HCT116 (cell line): Measurements from ENCODE around the gene DNMT3L. TPM values are rescaled to one million over a fixed set of nuclear protein-coding genes. Genes with fewer than 3 reads are reported as not detected.

Experiments used
- ATAC-seq: fragments of 200-7000 bp; cut with Tn5 transposase; 2 replicates; pipeline ENCODE4 v1.9.1; 2020; ENCODE audit warnings: mild to moderate bottlenecking, moderate library complexity
- BruUV-seq: library from RNA; stranded (reverse); fragments of 400-500 nt; replicated peaks from 2 replicates; lab custom pipeline; 2021; lab: Mats Ljungman, UMichigan
- CTCF ChIA-PET: fragments of 300-600 bp; sonication (Branson Sonifier 250); formaldehyde crosslinking; loops from one replicate; lab custom pipeline; 2021; ENCODE audit warnings: antibody characterized with exemption; lab: Charles Lee
- POLR2A ChIA-PET: fragments of 300-600, 350-600 bp; sonication (Branson Sonifier 250); formaldehyde crosslinking; loops from one replicate; lab custom pipeline; 2021; ENCODE audit warnings: antibody characterized with exemption; lab: Charles Lee
- RAD21 ChIA-PET, 2 experiments: fragments of 300-600 bp; sonication (Branson Sonifier 250); formaldehyde crosslinking; loops; one replicate each; lab custom pipeline; 2023; ENCODE audit warnings: low total read pairs in 2 of 2; ENCODE audit not compliant: uncharacterized antibody in 2 of 2, unreplicated experiment in 2 of 2, low non-redundant PET in 1 of 2; lab: Charles Lee
- DNase-seq: peaks from one replicate; pipeline ENCODE4 v3.0.0-alpha.2; 2010; ENCODE audit warnings: low read depth, low spot score
- H2AFZ ChIP-seq: fragments of 200-600 bp; shearing (Covaris generic), sonication (generic); 2 replicates; pipeline ENCODE4 v1.6.1; 2017; ENCODE audit warnings: low read depth, mixed run types, mixed read lengths, antibody characterized with exemption, low read length; ENCODE audit not compliant: poor library complexity, severe bottlenecking
- H3K27ac ChIP-seq: 2 replicates; pipeline ENCODE4 v1.5.1; 2012; ENCODE audit warnings: low read depth, low read length
- H3K27me3 ChIP-seq: fragments of 200-600 bp; sonication (generic); 2 replicates; pipeline ENCODE4 v1.6.1; 2016; ENCODE audit warnings: mixed run types, low read length, mixed read lengths; ENCODE audit not compliant: insufficient read depth
- H3K36me3 ChIP-seq, 2 experiments: fragments of 200-500 bp in 1 of 2; fragments of 200-600 bp in 1 of 2; sonication (Bioruptor generic) in 1 of 2; sonication (generic) in 1 of 2; 2 replicates each; pipeline versions ENCODE4 v1.5.1 to v1.6.1; 2014 to 2016; ENCODE audit warnings: low read length in 2 of 2, inconsistent platforms in 1 of 2, mixed read lengths in 1 of 2, mixed run types in 1 of 2; ENCODE audit not compliant: insufficient read depth in 2 of 2, control insufficient read depth in 1 of 2
- H3K4me1 ChIP-seq, 2 experiments: fragments of 200-600 bp in 1 of 2; sonication (generic) in 1 of 2; 2 replicates each; pipeline versions ENCODE4 v1.5.1 to v1.6.1; 2012 to 2017; ENCODE audit warnings: low read length in 2 of 2, inconsistent platforms in 1 of 2, mild to moderate bottlenecking in 1 of 2, mixed read lengths in 1 of 2, mixed run types in 1 of 2, moderate library complexity in 1 of 2; ENCODE audit not compliant: insufficient read depth in 2 of 2, control insufficient read depth in 1 of 2
- H3K4me2 ChIP-seq: fragments of 200-600 bp; sonication (generic); 2 replicates; pipeline ENCODE4 v1.6.1; 2017; ENCODE audit warnings: mixed run types, low read length, mixed read lengths
- H3K4me3 ChIP-seq, 2 experiments: fragments of 200-600 bp in 1 of 2; sonication (generic) in 1 of 2; replicated peaks in 1 of 2; 2 replicates each; pipeline ENCODE4 v1.5.1; 2011 to 2016; ENCODE audit warnings: low read length in 2 of 2, control low read depth in 1 of 2, low read depth in 1 of 2, mild to moderate bottlenecking in 1 of 2, mixed read lengths in 1 of 2, mixed run types in 1 of 2
- H3K79me2 ChIP-seq: fragments of 200-600 bp; sonication (generic); 2 replicates; pipeline ENCODE4 v1.6.1; 2017; ENCODE audit warnings: mild to moderate bottlenecking, mixed run types, low read length, moderate library complexity, mixed read lengths; ENCODE audit not compliant: insufficient read depth
- H3K9ac ChIP-seq: fragments of 200-600 bp; sonication (generic); 2 replicates; pipeline ENCODE4 v1.6.1; 2016; ENCODE audit warnings: low read length, mixed read lengths
- H3K9me2 ChIP-seq: fragments of 200-600 bp; sonication (generic), shearing (Covaris generic); 2 replicates; pipeline ENCODE4 v1.6.1; 2017; ENCODE audit warnings: mixed run types, mild to moderate bottlenecking, moderate library complexity; ENCODE audit not compliant: insufficient read depth
- H3K9me3 ChIP-seq, 2 experiments: fragments of 200-500 bp in 1 of 2; fragments of 200-600 bp in 1 of 2; sonication (Bioruptor generic) in 1 of 2; sonication (generic) in 1 of 2; 2 replicates each; pipeline ENCODE4 v1.6.1; 2014 to 2017; ENCODE audit warnings: low read length in 2 of 2, mixed read lengths in 2 of 2, inconsistent platforms in 1 of 2, low read depth in 1 of 2, mild to moderate bottlenecking in 1 of 2, mixed run types in 1 of 2, moderate library complexity in 1 of 2; ENCODE audit not compliant: control insufficient read depth in 1 of 2, insufficient read depth in 1 of 2
- H4K20me1 ChIP-seq: fragments of 200-600 bp; sonication (generic), shearing (Covaris generic); 2 replicates; pipeline ENCODE4 v1.6.1; 2017; ENCODE audit warnings: mixed run types, mild to moderate bottlenecking, moderate library complexity; ENCODE audit not compliant: insufficient read depth
- ATF3 ChIP-seq: IDR thresholded peaks from 2 replicates; pipeline ENCODE4 v1.6.1; 2012
- CEBPB ChIP-seq: IDR thresholded peaks from 2 replicates; pipeline ENCODE4 v1.6.1; 2012; ENCODE audit warnings: low read depth
- CTCF ChIP-seq, 3 experiments: fragments of 200-600 bp in 1 of 3; sonication (generic) in 1 of 3; IDR thresholded peaks in 2 of 3; conservative IDR thresholded peaks in 1 of 3; 2 replicates each; pipeline ENCODE4 v1.5.1; 2012 to 2017; ENCODE audit warnings: low read depth in 2 of 3, low read length in 2 of 3, antibody characterized with exemption in 1 of 3, borderline replicate concordance in 1 of 3, control low read depth in 1 of 3, mild to moderate bottlenecking in 1 of 3, mixed read lengths in 1 of 3, mixed run types in 1 of 3, moderate library complexity in 1 of 3; ENCODE audit not compliant: insufficient read depth in 1 of 3
- EGR1 ChIP-seq: IDR thresholded peaks from 2 replicates; pipeline ENCODE4 v1.6.1; 2012; ENCODE audit warnings: low read depth
- ELF1 ChIP-seq: IDR thresholded peaks from 2 replicates; pipeline ENCODE4 v1.6.1; 2012; ENCODE audit warnings: low read depth, borderline replicate concordance
- EZH2 ChIP-seq: fragments of 200-600 bp; sonication (generic); IDR thresholded peaks from 2 replicates; pipeline ENCODE4 v1.6.1; 2017; ENCODE audit warnings: antibody characterized with exemption, mixed run types
- RAD21 ChIP-seq: IDR thresholded peaks from 2 replicates; pipeline ENCODE4 v1.6.1; 2012; ENCODE audit warnings: low read depth, mild to moderate bottlenecking
- REST ChIP-seq: IDR thresholded peaks from 2 replicates; pipeline ENCODE4 v1.6.1; 2012; ENCODE audit warnings: low read depth
- ZNF274 ChIP-seq: fragments of 200-500 bp; sonication (Bioruptor generic); IDR thresholded peaks from 2 replicates; pipeline ENCODE4 v1.6.1; 2014; ENCODE audit warnings: mild to moderate bottlenecking, low read depth, low read length, inconsistent platforms
- intact Hi-C: fragments of 100-400 bp; cut with micrococcal nuclease; formaldehyde crosslinking; loops from 2 replicates; pipeline ENCODE4 v1.10.0; 2022
- total RNA-seq: library from RNA; stranded (reverse); gene quantifications from one replicate; pipeline ENCODE4 v1.2.1, GENCODE V29; 2021; ENCODE audit not compliant: unreplicated experiment

Gene DNMT3L
- total RNA-seq, 1 experiment from 2014 or later, result not detected

- H3K9me2 ChIP-seq, result no peaks in the 10 kb centered on the region
- H2AFZ ChIP-seq, result no peak overlapping the region
- no peak overlapping the region for H3K27ac ChIP-seq
- no peaks in the 10 kb centered on the region for H3K79me2 ChIP-seq
- ATAC-seq (no peak), DNase-seq (no peak)
- intact Hi-C loops, result no loop called here
- H3K4me2 ChIP-seq, result no peak overlapping the region
- no peaks in the 10 kb centered on the region for H3K9me3 ChIP-seq
- POLR2A ChIA-PET, result no interaction called here
- H3K4me1 ChIP-seq, result peaks cover 5 to 26% of the 10 kb centered on the region in 2 experiments
- RAD21 ChIA-PET, result no interaction called here
- TF ChIP-seq REST (no peak), ZNF274 (no peak), EGR1 (no peak), ATF3 (no peak), RAD21 (no peak), CEBPB (no peak), CTCF (IDR thresholded peaks at IDR 0.05 in 2 of 3, conservative IDR thresholded peaks at IDR 0.05 in 1 of 3; ENCODE audit: borderline replicate concordance in 1 of 3, insufficient read depth in 1 of 3, low read depth in 2 of 3, low read length in 2 of 3) (no peak), ELF1 (no peak), EZH2 (no peak)
- BruUV-seq, result no TSS peak
- no peak overlapping the region for H3K9ac ChIP-seq
- CTCF ChIA-PET, result no interaction called here
- H3K36me3 ChIP-seq, result no peaks in the 10 kb centered on the region
- no peaks in the 10 kb centered on the region for H3K27me3 ChIP-seq
- no peak overlapping the region for H3K4me3 ChIP-seq
- H4K20me1 ChIP-seq, result no peaks in the 10 kb centered on the region
These were observed 32.9 kb upstream of the DNMT3L start for GRCh38 chr21:44294391-44295162.
